ENCODE measurements around the gene KCNQ2.

KCNQ2 gene

DNA sequence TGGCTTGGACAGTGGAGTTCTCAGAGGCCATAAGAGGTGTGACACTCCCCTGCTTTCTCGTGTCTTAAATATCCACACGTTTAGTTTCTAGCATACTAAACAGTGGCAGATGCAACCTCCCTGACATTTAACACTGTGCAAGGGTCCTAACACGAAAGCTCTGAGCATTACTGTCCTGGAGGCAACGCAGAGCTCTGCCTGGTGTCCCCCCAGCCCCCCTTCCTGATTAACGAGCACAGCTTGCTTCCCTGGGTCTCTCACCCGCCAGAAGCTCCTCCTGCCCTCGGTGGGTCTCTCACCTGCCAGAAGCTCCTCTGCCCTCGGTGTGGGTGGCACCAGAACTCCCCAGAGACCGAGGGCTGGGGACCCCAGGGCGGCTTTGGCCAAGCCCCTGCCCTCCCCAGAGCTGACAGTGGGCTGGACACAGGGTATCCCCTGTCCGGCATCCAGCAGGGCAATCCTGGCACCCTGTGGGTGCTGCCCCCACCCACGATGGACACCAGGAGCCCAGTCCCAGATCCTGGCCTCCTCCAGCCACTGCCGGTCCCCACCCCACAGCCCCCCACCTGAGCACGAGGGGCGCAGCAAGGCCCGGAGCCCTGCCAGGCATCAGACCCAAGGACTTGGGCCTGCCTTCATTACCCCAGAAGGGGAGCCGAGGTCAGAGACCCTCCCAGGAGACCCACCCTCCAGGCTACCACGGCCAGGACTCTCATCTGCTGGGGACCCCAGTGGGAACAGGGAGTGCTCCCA lies 12.4 kb upstream of the KCNQ2 start:
- Histone ChIP-seq H3K27ac (ENCODE audit: low read depth, low read length) (no peak overlapping the region), H3K79me2 (ENCODE audit: control insufficient read depth, low read length) (no peaks in the 10 kb centered on the region), H3K9me2 (replicated peaks; ENCODE audit: control insufficient read depth, low read length) (no peaks in the 10 kb centered on the region), H3K4me1 (ENCODE audit: control insufficient read depth, low read length) (no peaks in the 10 kb centered on the region), H4K20me1 (ENCODE audit: control insufficient read depth, insufficient read depth, low read depth, low read length) (no peaks in the 10 kb centered on the region), H3K9me3 (ENCODE audit: control insufficient read depth, insufficient read depth, low read length) (no peaks in the 10 kb centered on the region), H3K27me3 (ENCODE audit: control insufficient read depth, low read length) (no peaks in the 10 kb centered on the region), H3K4me2 (ENCODE audit: low read length) (no peak overlapping the region), H3K4me3 (ENCODE audit: low read length) (no peak overlapping the region), H3K36me3 (ENCODE audit: control insufficient read depth, low read length) (no peaks in the 10 kb centered on the region), H3F3A (ENCODE audit: control insufficient read depth, insufficient read depth) (no peaks in the 10 kb centered on the region)
- TF ChIP-seq EZH2phosphoT487 (IDR thresholded peaks at IDR 0.05; ENCODE audit: borderline replicate concordance, low read length) = no peak
- TF ChIP-seq, protein P1, sequence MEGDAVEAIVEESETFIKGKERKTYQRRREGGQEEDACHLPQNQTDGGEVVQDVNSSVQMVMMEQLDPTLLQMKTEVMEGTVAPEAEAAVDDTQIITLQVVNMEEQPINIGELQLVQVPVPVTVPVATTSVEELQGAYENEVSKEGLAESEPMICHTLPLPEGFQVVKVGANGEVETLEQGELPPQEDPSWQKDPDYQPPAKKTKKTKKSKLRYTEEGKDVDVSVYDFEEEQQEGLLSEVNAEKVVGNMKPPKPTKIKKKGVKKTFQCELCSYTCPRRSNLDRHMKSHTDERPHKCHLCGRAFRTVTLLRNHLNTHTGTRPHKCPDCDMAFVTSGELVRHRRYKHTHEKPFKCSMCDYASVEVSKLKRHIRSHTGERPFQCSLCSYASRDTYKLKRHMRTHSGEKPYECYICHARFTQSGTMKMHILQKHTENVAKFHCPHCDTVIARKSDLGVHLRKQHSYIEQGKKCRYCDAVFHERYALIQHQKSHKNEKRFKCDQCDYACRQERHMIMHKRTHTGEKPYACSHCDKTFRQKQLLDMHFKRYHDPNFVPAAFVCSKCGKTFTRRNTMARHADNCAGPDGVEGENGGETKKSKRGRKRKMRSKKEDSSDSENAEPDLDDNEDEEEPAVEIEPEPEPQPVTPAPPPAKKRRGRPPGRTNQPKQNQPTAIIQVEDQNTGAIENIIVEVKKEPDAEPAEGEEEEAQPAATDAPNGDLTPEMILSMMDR (IDR thresholded peaks at IDR 0.05; ENCODE audit: low read depth, low read length, poor library complexity, severe bottlenecking) = no peak

DNA sequence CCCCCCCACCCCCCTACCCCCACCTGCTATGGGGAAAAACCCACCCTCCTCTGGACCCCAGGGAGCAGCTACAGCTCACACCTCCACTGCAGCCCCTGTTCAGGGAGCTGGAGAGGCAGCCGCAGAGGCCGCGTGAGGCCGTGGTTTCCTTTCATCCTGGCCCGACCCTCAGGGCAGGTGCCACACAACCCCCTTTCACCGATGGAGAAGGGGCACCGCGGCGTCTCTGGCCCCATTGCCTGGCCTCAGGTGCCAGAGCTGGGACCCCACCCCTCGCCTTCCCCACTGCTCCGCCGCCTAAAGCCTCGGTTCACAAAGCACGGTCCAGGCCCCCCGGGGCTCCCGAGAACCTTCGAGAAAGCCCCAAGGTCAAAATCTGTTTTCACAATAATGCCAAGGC lies 11.8 kb upstream of the KCNQ2 start:
- H3K4me3 ChIP-seq (ENCODE audit: low read length) = no peak overlapping the region
- no peaks in the 10 kb centered on the region for H3K79me2 ChIP-seq (ENCODE audit: control insufficient read depth, low read length)
- H3K4me2 ChIP-seq (ENCODE audit: low read length) = no peak overlapping the region
- H3K36me3 ChIP-seq (ENCODE audit: control insufficient read depth, low read length) = no peaks in the 10 kb centered on the region
- no peaks in the 10 kb centered on the region for H3K27me3 ChIP-seq (ENCODE audit: control insufficient read depth, low read length)
- no peaks in the 10 kb centered on the region for H3K9me3 ChIP-seq (ENCODE audit: control insufficient read depth, insufficient read depth, low read length)
- H4K20me1 ChIP-seq (ENCODE audit: control insufficient read depth, insufficient read depth, low read depth, low read length) = no peaks in the 10 kb centered on the region
- H3K9me2 ChIP-seq (replicated peaks; ENCODE audit: control insufficient read depth, low read length) = no peaks in the 10 kb centered on the region
- TF ChIP-seq, protein P1 (IDR thresholded peaks at IDR 0.05; ENCODE audit: low read depth, low read length, poor library complexity, severe bottlenecking) = no peak
- no peak for TF ChIP-seq EZH2phosphoT487 (IDR thresholded peaks at IDR 0.05; ENCODE audit: borderline replicate concordance, low read length)
- no peak overlapping the region for H3K27ac ChIP-seq (ENCODE audit: low read depth, low read length)
- H3F3A ChIP-seq (ENCODE audit: control insufficient read depth, insufficient read depth) = no peaks in the 10 kb centered on the region
- H3K4me1 ChIP-seq (ENCODE audit: control insufficient read depth, low read length) = no peaks in the 10 kb centered on the region

DNA sequence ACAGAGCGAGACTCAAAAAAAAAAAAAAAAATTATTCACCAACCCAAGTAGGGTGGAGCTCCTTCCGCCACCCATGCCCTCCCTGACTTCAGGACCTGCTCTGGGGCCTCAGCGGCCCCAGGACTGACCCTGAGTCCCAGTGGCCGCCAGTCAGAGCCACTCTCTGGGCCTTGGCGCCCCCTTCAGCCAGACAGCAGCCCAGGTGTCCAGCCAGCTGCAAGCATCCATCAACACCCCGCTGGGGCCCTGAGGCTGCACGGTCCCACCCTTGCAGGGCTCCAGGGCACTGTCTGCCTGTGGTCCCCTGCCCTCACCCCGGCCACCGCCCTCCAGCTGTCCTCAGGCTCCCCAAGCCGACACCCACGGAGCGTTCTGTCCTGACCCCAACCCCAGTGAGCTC lies 11.4 kb upstream of the KCNQ2 start:
- Histone ChIP-seq H4K20me1 (ENCODE audit: control insufficient read depth, insufficient read depth, low read depth, low read length) (no peaks in the 10 kb centered on the region), H3K27me3 (ENCODE audit: control insufficient read depth, low read length) (no peaks in the 10 kb centered on the region), H3K79me2 (ENCODE audit: control insufficient read depth, low read length) (no peaks in the 10 kb centered on the region), H3K4me2 (ENCODE audit: low read length) (no peak overlapping the region), H3K4me1 (ENCODE audit: control insufficient read depth, low read length) (no peaks in the 10 kb centered on the region), H3K4me3 (ENCODE audit: low read length) (no peak overlapping the region), H3K27ac (ENCODE audit: low read depth, low read length) (no peak overlapping the region), H3K36me3 (ENCODE audit: control insufficient read depth, low read length) (no peaks in the 10 kb centered on the region), H3F3A (ENCODE audit: control insufficient read depth, insufficient read depth) (no peaks in the 10 kb centered on the region), H3K9me3 (ENCODE audit: control insufficient read depth, insufficient read depth, low read length) (no peaks in the 10 kb centered on the region), H3K9me2 (replicated peaks; ENCODE audit: control insufficient read depth, low read length) (no peaks in the 10 kb centered on the region)
- no peak for TF ChIP-seq EZH2phosphoT487 (IDR thresholded peaks at IDR 0.05; ENCODE audit: borderline replicate concordance, low read length)
- TF ChIP-seq, protein P1 (IDR thresholded peaks at IDR 0.05; ENCODE audit: low read depth, low read length, poor library complexity, severe bottlenecking) = no peak
